C4-2B (cell line): ENCODE data around the gene CLTCL1.

Experiments used
- CTCF ChIP-seq: fragments of 450-650 bp; conservative IDR thresholded peaks from 2 replicates; pipeline ENCODE4 v1.5.1; 2017; ENCODE audit warnings: mild to moderate bottlenecking
- ZFX ChIP-seq: fragments of 450-650 bp; IDR thresholded peaks from 2 replicates; pipeline ENCODE4 v1.6.1; 2017

GRCh38 chr22:19329454-19329853 is 37.9 kb upstream of the CLTCL1 start:
- TF ChIP-seq CTCF, result no peak
- TF ChIP-seq ZFX, result no peak
